ENCODE results near the gene LCP2. TPM values are rescaled to one million over a fixed set of nuclear protein-coding genes. Genes with fewer than 3 reads are reported as not detected.

LCP2 gene
- polyA plus RNA-seq, 2 of the 4 experiments (the other 2 are of a cell fraction), result not detected

DNA sequence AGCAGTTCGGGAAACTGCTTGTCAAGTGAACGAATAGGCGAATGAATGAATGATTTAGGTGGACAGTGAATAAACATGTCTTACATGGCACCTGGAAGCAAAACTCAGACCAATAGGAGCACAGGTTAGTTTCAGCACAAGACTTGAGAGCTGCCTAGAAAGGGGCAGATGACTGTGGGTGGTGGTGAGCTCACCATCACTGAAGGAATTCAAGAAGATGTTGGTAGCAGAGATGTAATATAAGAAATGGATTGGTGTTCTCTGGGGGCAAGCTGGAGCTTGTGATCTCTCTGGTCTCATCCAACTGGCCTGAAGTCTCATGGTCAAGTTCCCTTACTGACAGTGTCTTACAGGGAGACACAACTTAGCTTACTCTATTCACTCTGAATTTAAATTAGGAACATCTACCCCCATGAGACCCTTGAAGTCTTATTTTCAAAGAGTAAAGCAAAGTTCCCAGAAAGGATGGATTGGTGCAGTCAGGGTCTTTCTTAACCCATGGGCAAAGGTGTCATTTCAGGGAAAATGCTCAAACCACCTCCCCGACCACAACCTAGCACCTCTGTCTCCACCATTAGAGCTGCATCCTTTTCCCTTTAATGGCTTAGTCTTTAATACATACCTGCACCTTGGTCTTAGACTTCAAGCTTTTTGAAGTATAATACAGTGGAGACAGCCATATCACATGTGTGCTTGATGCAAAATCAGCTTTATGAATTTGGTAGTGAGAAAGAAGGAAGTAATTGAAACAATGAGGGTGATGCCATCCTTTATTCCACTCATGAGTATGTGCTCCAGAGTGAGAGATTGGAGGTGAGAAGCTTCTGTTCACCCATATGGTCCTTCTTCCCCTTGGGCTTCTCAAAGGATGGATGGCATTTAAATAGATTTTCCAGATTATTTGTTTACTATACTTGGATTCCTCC, 5.1 kb downstream of the LCP2 start:
- CTCF ChIA-PET, result interaction anchor here (0.7 to 1.9 kb wide), 4 partner anchors 9 to 1402 kb away, joined by 3 to 5 read pairs (median 4); no protein-coding TSS in a partner anchor
- TF ChIP-seq HDAC2 (IDR thresholded peaks at IDR 0.05) (no peak), BHLHE40 (IDR thresholded peaks at IDR 0.05; ENCODE audit: low read depth, low read length) (no peak), FOSB (CRISPR knock-in tag; IDR thresholded peaks at IDR 0.05) (no peak), ZFP36 (IDR thresholded peaks at IDR 0.05; ENCODE audit: borderline replicate concordance, partially characterized antibody) (no peak), HOXB13 (CRISPR knock-in tag; IDR thresholded peaks at IDR 0.05; ENCODE audit: low read depth) (no peak), KDM1A (IDR thresholded peaks at IDR 0.05; ENCODE audit: low read depth) (no peak), RAD21 (conservative IDR thresholded peaks at IDR 0.05 in 1 of 2, IDR thresholded peaks at IDR 0.05 in 1 of 2) (no peak), NPAS2 (CRISPR knock-in tag; IDR thresholded peaks at IDR 0.05; ENCODE audit: borderline replicate concordance) (no peak), ESRRA (IDR thresholded peaks at IDR 0.05; ENCODE audit: borderline replicate concordance, low read length) (no peak), FOSL2 (IDR thresholded peaks at IDR 0.05) (no peak), FOSL2 (CRISPR knock-in tag; IDR thresholded peaks at IDR 0.05) (no peak)
- TF ChIP-seq, protein P1, sequence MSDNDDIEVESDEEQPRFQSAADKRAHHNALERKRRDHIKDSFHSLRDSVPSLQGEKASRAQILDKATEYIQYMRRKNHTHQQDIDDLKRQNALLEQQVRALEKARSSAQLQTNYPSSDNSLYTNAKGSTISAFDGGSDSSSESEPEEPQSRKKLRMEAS (IDR thresholded peaks at IDR 0.05), result no peak
- no peak for FAIRE-seq
- no peak overlapping the region for H3K27ac ChIP-seq
- POLR2A ChIA-PET, result no interaction called here
- no peak overlapping the region for H3K4me2 ChIP-seq
- H3K4me3 ChIP-seq, result no peak overlapping the region
- no peak for DNase-seq (ENCODE audit: low read depth in 1 of 2, low spot score in 1 of 2)
- 8% methylated on average over 4 of the region's 4 CpGs for WGBS (ENCODE audit: missing lambda C conversion rate)
- peaks cover 8% of the 10 kb centered on the region; the same call in 2 of the 3 replicates for H3K9me3 ChIP-seq
- ATAC-seq, result no peak
- no peaks in the 10 kb centered on the region for H3K4me1 ChIP-seq

DNA sequence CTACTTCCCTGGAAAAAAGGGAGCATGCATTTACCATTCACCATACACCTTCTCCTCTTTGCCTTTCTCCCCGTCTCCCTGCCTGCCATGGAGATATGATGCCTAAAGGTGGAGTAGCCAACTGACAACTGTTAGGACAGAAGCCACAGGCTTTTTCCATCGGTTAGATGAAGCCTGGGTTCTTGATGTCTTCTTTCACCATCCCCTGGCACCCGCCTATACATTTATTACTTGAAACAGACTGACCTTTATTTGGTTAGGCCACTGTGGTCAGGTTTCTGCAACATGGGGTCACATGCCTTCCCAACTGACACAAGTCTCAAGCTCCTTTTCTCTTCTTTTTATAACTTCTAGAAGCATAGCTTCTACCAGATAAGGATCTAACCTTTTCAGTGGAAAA, 7.1 kb downstream of the LCP2 start:
- 4% methylated on average over 3 of the region's 3 CpGs for WGBS (ENCODE audit: missing lambda C conversion rate)
- Histone ChIP-seq H3K4me1 (no peaks in the 10 kb centered on the region), H3K4me2 (no peak overlapping the region), H3K4me3 (no peak overlapping the region), H3K9me3 (peaks cover 19% of the 10 kb centered on the region), H3K27ac (no peak overlapping the region)
- DNase-seq (ENCODE audit: low read depth in 1 of 2, low spot score in 1 of 2) (no peak), ATAC-seq (no peak), FAIRE-seq (no peak)
- ChIA-PET CTCF (interaction anchor here (0.8 to 1.7 kb wide), 5 partner anchors 15 to 1865 kb away, joined by 3 to 5 read pairs (median 4); no protein-coding TSS in a partner anchor), POLR2A (no interaction called here)
- TF ChIP-seq, protein P2, sequence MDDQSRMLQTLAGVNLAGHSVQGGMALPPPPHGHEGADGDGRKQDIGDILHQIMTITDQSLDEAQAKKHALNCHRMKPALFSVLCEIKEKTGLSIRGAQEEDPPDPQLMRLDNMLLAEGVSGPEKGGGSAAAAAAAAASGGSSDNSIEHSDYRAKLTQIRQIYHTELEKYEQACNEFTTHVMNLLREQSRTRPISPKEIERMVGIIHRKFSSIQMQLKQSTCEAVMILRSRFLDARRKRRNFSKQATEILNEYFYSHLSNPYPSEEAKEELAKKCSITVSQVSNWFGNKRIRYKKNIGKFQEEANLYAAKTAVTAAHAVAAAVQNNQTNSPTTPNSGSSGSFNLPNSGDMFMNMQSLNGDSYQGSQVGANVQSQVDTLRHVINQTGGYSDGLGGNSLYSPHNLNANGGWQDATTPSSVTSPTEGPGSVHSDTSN (IDR thresholded peaks at IDR 0.05), result no peak
- TF ChIP-seq NFE2L2 (conservative IDR thresholded peaks at IDR 0.05; ENCODE audit: low read length) (no peak), FOSB (CRISPR knock-in tag; IDR thresholded peaks at IDR 0.05) (no peak), HEYL (CRISPR knock-in tag; IDR thresholded peaks at IDR 0.05) (no peak), JUN (IDR thresholded peaks at IDR 0.05) (no peak), NR3C1 (IDR thresholded peaks at IDR 0.05) (no peak), BHLHE40 (IDR thresholded peaks at IDR 0.05; ENCODE audit: low read depth, low read length) (no peak), CBX8 (IDR thresholded peaks at IDR 0.05) (no peak), POLR2A (IDR thresholded peaks at IDR 0.05; ENCODE audit: low read length) (no peak), NPAS2 (CRISPR knock-in tag; IDR thresholded peaks at IDR 0.05; ENCODE audit: borderline replicate concordance) (no peak), ZC3H11A (IDR thresholded peaks at IDR 0.05) (no peak), GATA3 (IDR thresholded peaks at IDR 0.05; ENCODE audit: borderline replicate concordance) (no peak), RARB (CRISPR knock-in tag; IDR thresholded peaks at IDR 0.05) (no peak)
- TF ChIP-seq, protein P3, sequence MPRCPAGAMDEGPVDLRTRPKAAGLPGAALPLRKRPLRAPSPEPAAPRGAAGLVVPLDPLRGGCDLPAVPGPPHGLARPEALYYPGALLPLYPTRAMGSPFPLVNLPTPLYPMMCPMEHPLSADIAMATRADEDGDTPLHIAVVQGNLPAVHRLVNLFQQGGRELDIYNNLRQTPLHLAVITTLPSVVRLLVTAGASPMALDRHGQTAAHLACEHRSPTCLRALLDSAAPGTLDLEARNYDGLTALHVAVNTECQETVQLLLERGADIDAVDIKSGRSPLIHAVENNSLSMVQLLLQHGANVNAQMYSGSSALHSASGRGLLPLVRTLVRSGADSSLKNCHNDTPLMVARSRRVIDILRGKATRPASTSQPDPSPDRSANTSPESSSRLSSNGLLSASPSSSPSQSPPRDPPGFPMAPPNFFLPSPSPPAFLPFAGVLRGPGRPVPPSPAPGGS (IDR thresholded peaks at IDR 0.05), result no peak
- TF ChIP-seq, protein P4, sequence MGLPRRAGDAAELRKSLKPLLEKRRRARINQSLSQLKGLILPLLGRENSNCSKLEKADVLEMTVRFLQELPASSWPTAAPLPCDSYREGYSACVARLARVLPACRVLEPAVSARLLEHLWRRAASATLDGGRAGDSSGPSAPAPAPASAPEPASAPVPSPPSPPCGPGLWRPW (IDR thresholded peaks at IDR 0.05), result no peak

All from A549 (cell line).